Osteocyte (in vitro differentiated cells): Measurements from ENCODE around the gene GTPBP4. TPM values are rescaled to one million over a fixed set of nuclear protein-coding genes. Genes with fewer than 3 reads are reported as not detected.

Source experiments
- DNase-seq: peaks from one replicate; pipeline ENCODE4 v3.0.0; 2021; ENCODE audit warnings: mixed read lengths; ENCODE audit not compliant: unreplicated experiment; ENCODE audit errors: extremely low spot score
- H3K27ac Mint-ChIP-seq: one replicate; pipeline ENCODE4 v1.8.0; 2021; ENCODE audit warnings: mild to moderate bottlenecking, mixed read lengths; ENCODE audit not compliant: unreplicated experiment
- H3K27me3 Mint-ChIP-seq: one replicate; pipeline ENCODE4 v1.8.0; 2021; ENCODE audit warnings: mixed read lengths; ENCODE audit not compliant: unreplicated experiment
- H3K36me3 Mint-ChIP-seq: one replicate; pipeline ENCODE4 v1.8.0; 2021; ENCODE audit warnings: mixed read lengths; ENCODE audit not compliant: unreplicated experiment
- H3K4me1 Mint-ChIP-seq: one replicate; pipeline ENCODE4 v1.8.0; 2021; ENCODE audit warnings: mixed read lengths; ENCODE audit not compliant: unreplicated experiment
- H3K4me3 Mint-ChIP-seq: one replicate; pipeline ENCODE4 v1.8.0; 2021; ENCODE audit warnings: mild to moderate bottlenecking, moderate library complexity, mixed read lengths; ENCODE audit not compliant: unreplicated experiment
- H3K9me3 Mint-ChIP-seq: one replicate; pipeline ENCODE4 v1.8.0; 2021; ENCODE audit warnings: mixed read lengths; ENCODE audit not compliant: unreplicated experiment
- CTCF ChIP-seq: fragments of 200-600 bp; sonication (generic); IDR thresholded peaks from 2 replicates; pipeline ENCODE4 v1.5.0; 2021; ENCODE audit warnings: antibody characterized with exemption, mild to moderate bottlenecking, moderate library complexity
- total RNA-seq: library from RNA; stranded (reverse); gene quantifications from 2 replicates; pipeline ENCODE4 v1.2.1, GENCODE V29; 2021

GTPBP4 gene
- total RNA-seq, 1 donor from 2014 or later: 53.7 TPM

DNA sequence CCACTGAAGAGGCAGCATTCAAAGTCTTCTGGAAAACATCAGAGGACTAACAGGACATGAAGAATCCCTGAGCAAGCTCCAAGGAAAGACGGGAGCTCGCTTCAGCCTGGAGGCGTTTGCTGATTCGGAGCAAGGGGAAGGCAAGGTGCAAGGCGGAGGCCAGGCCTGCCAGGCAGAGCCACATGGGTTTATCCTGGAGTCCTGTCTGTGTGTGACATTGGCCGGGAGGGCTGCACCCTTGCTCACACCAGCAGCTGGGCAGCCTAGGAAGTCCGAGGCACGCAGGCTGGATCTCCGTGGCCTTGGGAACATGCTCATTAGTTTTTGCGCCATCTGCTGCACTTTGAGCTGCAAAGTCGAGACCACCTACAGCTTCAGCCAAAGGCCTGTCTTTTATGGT, 34.4 kb upstream of the GTPBP4 start:
- TF ChIP-seq CTCF: no peak
- no peaks in the 10 kb centered on the region for H3K9me3 Mint-ChIP-seq
- no peak overlapping the region for H3K4me3 Mint-ChIP-seq
- H3K36me3 Mint-ChIP-seq: no peaks in the 10 kb centered on the region
- peaks cover 16% of the 10 kb centered on the region for H3K27me3 Mint-ChIP-seq
- no peak overlapping the region for H3K27ac Mint-ChIP-seq
- no peak for DNase-seq
- H3K4me1 Mint-ChIP-seq: no peaks in the 10 kb centered on the region

- no peaks in the 10 kb centered on the region for H3K36me3 Mint-ChIP-seq
- no peaks in the 10 kb centered on the region for H3K9me3 Mint-ChIP-seq
- no peak overlapping the region for H3K4me3 Mint-ChIP-seq
- no peak for DNase-seq
- no peaks in the 10 kb centered on the region for H3K4me1 Mint-ChIP-seq
- H3K27ac Mint-ChIP-seq: no peak overlapping the region
- H3K27me3 Mint-ChIP-seq: peaks cover 16% of the 10 kb centered on the region
- no peak for TF ChIP-seq CTCF
Observed at GRCh38 chr10:954396-954795, 33.8 kb upstream of the GTPBP4 start.

DNA sequence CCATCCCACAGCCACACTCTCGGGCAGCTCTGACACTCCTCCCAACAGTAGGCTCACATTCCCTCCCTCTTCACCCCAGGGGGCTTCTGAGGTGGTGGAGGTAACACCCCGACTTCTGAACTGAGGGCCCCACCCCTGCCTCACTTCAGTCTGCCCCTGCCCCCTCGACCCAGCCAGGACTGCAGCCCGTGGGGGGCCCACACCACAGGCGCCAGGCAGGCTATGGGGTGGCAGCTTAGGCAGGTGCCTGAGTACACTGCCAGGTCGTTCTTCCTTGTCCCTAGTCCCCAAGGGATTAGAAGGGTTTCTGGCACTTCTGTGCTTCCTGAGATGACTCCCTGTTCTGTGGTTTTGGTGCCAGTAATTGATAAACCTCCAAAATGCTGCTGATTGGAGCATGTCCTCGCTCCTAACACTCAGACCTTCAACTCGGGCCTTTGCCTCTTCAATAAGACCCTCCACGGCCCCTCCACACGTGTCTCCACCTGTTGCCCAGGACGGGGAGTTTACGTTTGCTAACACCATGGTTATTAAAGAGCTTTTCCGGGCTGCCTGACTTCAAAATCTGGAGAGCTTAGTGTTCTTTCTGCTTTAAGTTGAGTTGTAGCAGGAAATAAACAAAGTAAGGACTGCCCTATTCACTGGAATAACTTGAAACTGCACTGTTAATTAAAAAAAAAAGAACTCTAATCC, 33.0 kb upstream of the GTPBP4 start:
- DNase-seq: no peak
- no peak overlapping the region for H3K4me3 Mint-ChIP-seq
- no peaks in the 10 kb centered on the region for H3K4me1 Mint-ChIP-seq
- H3K36me3 Mint-ChIP-seq: no peaks in the 10 kb centered on the region
- TF ChIP-seq CTCF: no peak
- peaks cover 13% of the 10 kb centered on the region for H3K27me3 Mint-ChIP-seq
- H3K27ac Mint-ChIP-seq: no peak overlapping the region
- no peaks in the 10 kb centered on the region for H3K9me3 Mint-ChIP-seq

GRCh38 chr10:955820-956217, 32.4 kb upstream of the GTPBP4 start:
- Mint-ChIP-seq H3K4me3 (no peak overlapping the region), H3K36me3 (no peaks in the 10 kb centered on the region), H3K27ac (no peak overlapping the region), H3K9me3 (no peaks in the 10 kb centered on the region), H3K27me3 (peaks cover 13% of the 10 kb centered on the region), H3K4me1 (no peaks in the 10 kb centered on the region)
- TF ChIP-seq CTCF: no peak
- DNase-seq: no peak

- Mint-ChIP-seq H3K36me3 (no peaks in the 10 kb centered on the region), H3K4me3 (no peak overlapping the region), H3K27ac (no peak overlapping the region), H3K27me3 (peaks cover 11% of the 10 kb centered on the region), H3K9me3 (no peaks in the 10 kb centered on the region), H3K4me1 (no peaks in the 10 kb centered on the region)
- TF ChIP-seq CTCF: no peak
- DNase-seq: no peak
Observed at GRCh38 chr10:958106-958505, 30.1 kb upstream of the GTPBP4 start.
